HFF-Myc (cell line): ENCODE measurements around the gene SLC35E1.

ENCODE experiments used
- DNase-seq: peaks from one replicate; pipeline ENCODE4 v3.0.0-alpha.2; 2011; ENCODE audit warnings: low read depth; ENCODE audit errors: extremely low read depth
- H3K4me3 ChIP-seq: replicated peaks from 2 replicates; pipeline ENCODE4 v1.5.1; 2011; ENCODE audit warnings: low read depth, mild to moderate bottlenecking, control low read depth, low read length
- CTCF ChIP-seq: IDR thresholded peaks from 2 replicates; pipeline ENCODE4 v1.5.1; 2012; ENCODE audit warnings: mild to moderate bottlenecking, low read depth, low read length, control low read depth; ENCODE audit errors: missing control alignments

SLC35E1 gene

DNA sequence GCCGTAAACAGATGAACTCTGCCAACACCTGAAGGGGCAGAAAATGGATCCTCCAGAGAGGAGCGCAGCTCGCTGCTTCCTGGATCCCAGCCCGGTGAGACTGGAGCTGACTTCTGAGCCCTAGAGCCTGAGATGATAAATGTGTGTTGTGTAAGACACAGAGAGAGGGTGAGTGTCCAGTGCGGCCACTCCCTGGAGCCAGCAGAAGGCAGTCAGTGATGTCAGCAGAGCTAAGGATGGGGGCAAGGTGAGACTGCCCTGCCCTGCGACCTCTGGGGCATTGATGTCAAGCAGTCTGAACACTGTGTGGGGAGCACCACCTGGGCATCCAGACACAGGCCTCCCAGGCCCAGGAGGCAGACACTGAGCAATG, 9.7 kb upstream of the SLC35E1 start:
- no peak overlapping the region for H3K4me3 ChIP-seq
- TF ChIP-seq CTCF, result no peak
- no peak for DNase-seq

GRCh38 chr19:16581145-16581970, 9.1 kb upstream of the SLC35E1 start:
- TF ChIP-seq CTCF, result no peak

GRCh38 chr19:16579381-16579780, 7.2 kb upstream of the SLC35E1 start:
- no peak for TF ChIP-seq CTCF
- no peak for DNase-seq
- H3K4me3 ChIP-seq, result no peak overlapping the region

More at GRCh38 chr19:16581145-16581970, 9.1 kb upstream of the SLC35E1 start:
- DNase-seq, result no peak
- no peak overlapping the region for H3K4me3 ChIP-seq

DNA sequence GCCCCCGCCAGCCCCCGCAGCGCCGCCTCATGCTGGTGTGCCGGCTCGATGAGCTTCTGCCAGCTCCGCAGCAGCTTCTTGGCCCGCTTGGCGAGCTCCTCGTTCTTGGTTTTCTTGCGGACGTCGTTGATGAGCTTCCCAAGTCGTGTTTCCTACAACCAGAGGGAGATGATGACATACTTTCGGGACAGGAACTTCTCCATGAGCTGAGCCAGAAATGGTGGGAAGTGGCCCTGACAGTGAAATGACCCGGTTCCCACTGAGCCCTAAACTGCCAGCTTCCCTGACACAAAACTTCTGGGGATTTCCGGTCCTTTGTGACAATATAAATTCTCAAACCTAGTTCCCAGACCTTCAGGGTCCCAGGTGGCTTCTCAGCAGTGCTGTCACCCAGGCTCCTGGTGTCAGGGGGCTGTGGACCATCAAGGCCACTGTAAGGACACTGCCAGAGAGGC, 5.3 kb upstream of the SLC35E1 start:
- H3K4me3 ChIP-seq, result no peak overlapping the region
- TF ChIP-seq CTCF, result no peak
- DNase-seq, result no peak

DNA sequence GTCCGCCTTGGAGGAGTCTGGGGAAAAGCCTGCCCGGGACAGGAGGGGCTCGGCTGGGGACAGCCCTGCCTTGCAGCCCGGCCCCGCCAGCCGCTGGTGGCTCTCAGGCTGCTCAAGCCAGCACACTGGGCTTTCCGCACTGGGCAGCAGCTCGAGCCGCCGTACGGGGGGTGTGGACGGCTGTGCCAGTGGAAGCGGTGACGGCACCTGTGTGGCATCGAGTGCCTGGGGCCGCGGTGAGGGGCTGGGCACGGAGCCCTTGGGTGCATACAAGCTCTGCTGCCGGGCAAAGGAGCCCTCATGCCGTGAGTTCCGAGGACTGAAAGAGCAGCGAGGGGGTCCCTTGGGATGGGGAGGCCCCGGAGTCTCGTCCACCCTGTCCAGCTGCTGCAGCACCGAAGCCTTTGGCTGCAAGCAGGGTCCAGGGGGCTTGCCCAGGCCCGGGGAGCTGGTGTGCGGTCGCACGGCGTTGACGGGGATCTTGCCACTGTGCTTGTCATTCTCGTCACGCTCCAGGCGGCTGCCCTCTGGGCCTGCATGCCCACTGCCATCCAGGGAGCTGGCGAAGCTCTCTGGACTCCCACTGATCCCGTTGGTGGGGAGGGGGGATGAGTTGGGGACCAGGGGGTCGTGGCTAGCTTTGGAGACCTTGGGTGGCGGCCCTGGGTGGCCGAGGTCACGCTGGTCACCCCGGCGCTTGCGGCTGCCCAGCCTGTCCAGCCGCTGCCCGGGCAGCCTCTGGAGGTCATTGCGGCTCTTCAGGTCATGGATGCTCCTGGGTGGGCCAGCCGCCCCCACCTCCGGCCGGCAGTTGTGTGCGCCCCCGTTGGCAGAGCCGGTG, 4.7 kb upstream of the SLC35E1 start:
- no peak overlapping the region for H3K4me3 ChIP-seq
- DNase-seq, result no peak
- TF ChIP-seq CTCF, result no peak

GRCh38 chr19:16575861-16576689, 3.9 kb upstream of the SLC35E1 start:
- no peak for TF ChIP-seq CTCF
- no peak overlapping the region for H3K4me3 ChIP-seq
- DNase-seq, result no peak
